Effector memory CD4-positive, alpha-beta T cell (primary cell): ENCODE results near the gene CDH4.

Source experiments
- DNase-seq, 3 donors: peaks; one replicate each; pipeline ENCODE4 v3.0.0-alpha.2; 2020
- H3K27ac ChIP-seq: 2 replicates; pipeline ENCODE4 v1.7.0; 2013; ENCODE audit warnings: mild to moderate bottlenecking, low read length, moderate library complexity; ENCODE audit not compliant: insufficient read depth, poor library complexity, severe bottlenecking
- H3K27me3 ChIP-seq: replicated peaks from 2 replicates; pipeline ENCODE4 v1.7.0; 2013; ENCODE audit warnings: mild to moderate bottlenecking, low read length; ENCODE audit not compliant: insufficient read depth, control insufficient read depth, poor library complexity, severe bottlenecking
- H3K36me3 ChIP-seq: 2 replicates; pipeline ENCODE4 v1.7.0; 2013; ENCODE audit warnings: mild to moderate bottlenecking, low read length, moderate library complexity; ENCODE audit not compliant: control insufficient read depth, insufficient read depth
- H3K4me1 ChIP-seq: 2 replicates; pipeline ENCODE4 v1.7.0; 2013; ENCODE audit warnings: low read length, mild to moderate bottlenecking; ENCODE audit not compliant: control insufficient read depth, insufficient read depth, poor library complexity, severe bottlenecking
- H3K4me3 ChIP-seq: 2 replicates; pipeline ENCODE4 v1.7.0; 2013; ENCODE audit warnings: low read length, low read depth, mild to moderate bottlenecking; ENCODE audit not compliant: insufficient read depth, poor library complexity, severe bottlenecking
- H3K9me3 ChIP-seq: 2 replicates; pipeline ENCODE4 v1.7.0; 2013; ENCODE audit warnings: mild to moderate bottlenecking, low read length, moderate library complexity; ENCODE audit not compliant: control insufficient read depth

Gene CDH4

DNA sequence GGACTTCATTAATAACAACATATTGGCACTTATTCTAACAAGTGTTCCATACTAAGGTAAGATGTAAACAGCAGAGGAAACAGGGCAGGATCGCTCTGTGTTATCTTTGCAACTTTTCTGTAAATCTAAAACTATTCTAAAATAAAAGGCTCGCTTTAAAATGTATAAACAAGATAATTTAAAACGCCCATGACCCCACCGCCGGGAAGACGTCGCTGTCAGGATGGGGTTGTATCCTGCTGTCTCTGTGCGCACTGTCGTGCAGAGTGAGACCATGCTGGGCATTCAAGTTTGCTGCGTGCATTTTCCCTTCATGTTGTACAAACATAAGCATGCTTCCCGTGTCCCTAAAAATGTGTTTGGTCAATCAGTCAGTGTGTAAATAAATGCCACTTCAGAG, 255.7 kb downstream of the CDH4 start:
- no peaks in the 10 kb centered on the region for H3K9me3 ChIP-seq
- H3K27ac ChIP-seq: no peak overlapping the region
- DNase-seq: no peak
- no peaks in the 10 kb centered on the region for H3K27me3 ChIP-seq
- H3K36me3 ChIP-seq: no peaks in the 10 kb centered on the region
- H3K4me1 ChIP-seq: no peaks in the 10 kb centered on the region
- no peak overlapping the region for H3K4me3 ChIP-seq

DNA sequence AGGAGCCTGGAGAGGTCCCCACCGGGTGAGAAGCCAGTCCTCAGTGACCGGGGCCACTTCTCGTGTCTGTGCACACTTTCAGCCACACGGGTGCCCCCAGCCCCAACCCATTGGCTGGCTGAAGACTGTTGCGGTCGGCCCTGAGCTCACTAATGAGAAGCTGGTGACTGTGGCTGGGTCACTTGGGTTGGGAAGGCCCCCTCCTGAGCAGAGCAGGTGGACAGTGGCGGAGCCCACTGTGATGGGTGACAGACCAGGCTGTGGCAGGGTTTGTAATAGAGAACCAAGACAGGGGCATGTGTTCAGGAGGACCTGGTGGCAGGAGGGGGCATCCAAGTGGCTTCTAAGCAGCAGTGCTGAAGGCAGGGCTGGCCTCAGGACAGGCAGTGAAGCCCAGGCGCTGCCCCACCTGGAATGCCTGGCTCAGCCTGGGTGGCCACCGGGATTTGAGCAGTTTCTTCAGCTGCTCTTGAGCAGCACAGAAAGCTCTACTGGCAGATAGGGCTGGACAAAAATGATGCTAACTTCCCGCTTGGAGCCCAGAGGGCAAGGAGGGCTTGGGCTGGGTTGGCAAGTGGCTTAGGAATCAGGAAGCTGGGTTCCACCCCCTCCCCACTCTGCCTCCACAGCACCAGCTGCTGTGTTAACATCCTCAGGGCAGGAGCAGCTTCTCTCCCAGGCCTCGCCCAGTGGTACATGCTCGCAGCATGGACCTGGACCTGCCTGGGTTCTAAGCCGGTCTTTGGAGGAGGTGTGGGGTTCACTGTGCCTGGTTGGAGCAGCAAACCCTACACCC, 256.4 kb downstream of the CDH4 start:
- no peaks in the 10 kb centered on the region for H3K9me3 ChIP-seq
- no peaks in the 10 kb centered on the region for H3K4me1 ChIP-seq
- no peak for DNase-seq
- H3K4me3 ChIP-seq: no peak overlapping the region
- no peak overlapping the region for H3K27ac ChIP-seq
- H3K27me3 ChIP-seq: no peaks in the 10 kb centered on the region
- H3K36me3 ChIP-seq: no peaks in the 10 kb centered on the region

DNA sequence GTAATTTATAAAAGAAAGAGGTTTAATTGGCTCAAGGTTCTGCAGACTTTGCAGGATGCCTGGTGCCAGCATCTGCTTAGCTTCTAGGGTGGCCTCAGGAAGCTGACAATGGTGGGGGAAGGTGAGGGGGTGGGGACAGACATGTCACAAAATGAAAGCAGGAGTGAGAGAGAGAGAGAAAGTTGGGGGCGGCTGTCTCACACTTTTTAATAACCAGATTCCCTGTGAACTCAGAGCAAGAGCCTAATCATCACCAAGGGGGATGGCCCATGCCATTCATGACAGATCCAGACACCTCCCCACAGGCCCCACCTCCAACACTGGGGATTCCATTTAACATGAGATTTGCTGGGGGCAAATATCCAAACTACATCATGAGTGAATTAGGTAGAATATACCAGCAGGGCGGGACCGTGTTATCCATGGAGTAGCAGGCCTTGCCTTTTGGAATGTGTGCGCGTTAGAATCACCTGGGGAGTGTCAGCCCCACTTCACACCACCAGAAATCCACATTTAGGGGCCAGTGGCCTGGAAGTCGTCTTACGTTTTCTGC, 258.8 kb downstream of the CDH4 start:
- Histone ChIP-seq H3K4me1 (no peaks in the 10 kb centered on the region), H3K27ac (no peak overlapping the region), H3K27me3 (no peaks in the 10 kb centered on the region), H3K9me3 (no peaks in the 10 kb centered on the region), H3K4me3 (no peak overlapping the region), H3K36me3 (no peaks in the 10 kb centered on the region)
- no peak for DNase-seq

DNA sequence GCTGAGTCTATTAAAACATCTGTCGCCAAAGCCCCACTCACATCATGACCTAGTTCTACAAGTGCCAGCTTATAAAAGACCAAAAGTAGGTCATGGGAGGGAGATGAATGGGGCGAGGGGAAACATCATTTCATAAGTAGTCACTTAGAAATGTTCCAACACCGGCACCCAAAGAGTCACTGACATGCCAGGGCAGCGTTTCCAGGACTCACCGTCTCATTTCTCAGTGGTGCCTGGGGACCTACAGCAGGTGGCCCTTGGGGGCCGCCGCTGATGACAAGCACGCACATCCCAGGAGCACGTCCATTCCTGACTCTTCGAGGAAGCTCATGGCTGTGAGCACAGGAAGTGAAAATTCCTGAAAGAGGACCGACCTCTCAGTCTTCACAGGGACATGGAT, 260.4 kb downstream of the CDH4 start:
- Histone ChIP-seq H3K4me1 (no peaks in the 10 kb centered on the region), H3K4me3 (no peak overlapping the region), H3K27ac (no peak overlapping the region), H3K36me3 (no peaks in the 10 kb centered on the region), H3K9me3 (no peaks in the 10 kb centered on the region), H3K27me3 (no peaks in the 10 kb centered on the region)
- DNase-seq: no peak

DNA sequence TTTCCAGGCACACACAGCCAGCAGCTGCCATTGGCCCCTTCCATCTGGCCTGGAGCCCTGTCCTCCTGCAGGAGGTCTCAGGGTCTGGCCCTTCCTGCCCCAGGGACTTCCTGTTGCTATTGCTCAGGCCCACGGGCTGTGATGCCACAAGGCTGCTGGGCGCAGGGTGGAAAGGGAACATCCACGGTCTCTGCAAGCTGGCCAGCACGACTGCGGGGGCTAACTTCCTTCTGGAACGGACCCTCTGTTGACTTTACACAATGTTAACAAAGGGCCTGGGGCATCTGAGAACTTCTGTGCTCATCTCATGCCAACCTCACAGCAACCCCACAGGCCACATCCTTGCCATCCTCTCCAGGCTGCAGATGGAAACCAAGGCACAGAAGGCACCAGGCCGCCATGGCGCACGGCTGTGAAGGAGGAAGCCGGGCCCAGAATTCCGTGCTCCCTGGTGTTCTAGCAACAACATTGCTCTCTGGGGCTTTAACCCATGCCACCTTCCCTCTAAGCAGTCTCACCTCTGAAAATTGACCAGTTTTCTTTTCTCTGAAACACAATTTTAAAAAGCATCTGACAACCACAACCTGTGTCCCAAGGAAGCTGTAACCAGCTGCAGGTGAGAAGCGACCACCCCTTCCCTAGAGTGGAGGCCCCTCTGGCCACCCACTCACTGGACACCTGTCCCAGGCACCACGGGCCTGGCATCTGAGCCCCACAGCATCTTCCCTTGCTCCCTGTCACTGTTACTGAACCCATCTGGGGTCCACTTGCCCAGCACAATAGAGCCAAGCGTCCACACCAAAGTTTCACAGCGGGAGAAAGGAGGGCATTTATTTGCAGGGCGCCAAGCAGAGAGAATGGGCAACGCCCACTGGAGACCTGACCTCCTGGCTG, 261.3 kb downstream of the CDH4 start:
- H3K4me1 ChIP-seq: no peaks in the 10 kb centered on the region
- H3K4me3 ChIP-seq: no peak overlapping the region
- DNase-seq: no peak
- H3K27ac ChIP-seq: no peak overlapping the region
- H3K27me3 ChIP-seq: no peaks in the 10 kb centered on the region
- no peaks in the 10 kb centered on the region for H3K9me3 ChIP-seq
- no peaks in the 10 kb centered on the region for H3K36me3 ChIP-seq

DNA sequence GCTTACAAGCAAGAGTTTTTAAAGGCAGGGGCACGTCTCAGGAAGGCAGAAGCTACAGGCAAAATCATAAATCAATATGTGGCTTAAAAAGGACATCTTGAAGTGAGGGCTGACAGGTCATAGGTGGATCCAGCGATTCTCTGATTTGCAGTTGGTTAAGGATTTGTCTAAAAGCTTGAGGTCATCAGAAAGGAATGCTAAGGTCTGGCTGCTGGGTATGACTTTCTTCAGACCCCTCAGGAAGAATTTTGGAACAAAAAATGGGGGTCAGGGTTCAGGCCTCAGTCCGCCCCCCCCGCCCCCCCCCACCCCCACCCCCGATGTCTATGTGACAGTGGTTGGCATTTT, 261.9 kb downstream of the CDH4 start:
- no peak overlapping the region for H3K27ac ChIP-seq
- H3K4me3 ChIP-seq: no peak overlapping the region
- H3K9me3 ChIP-seq: no peaks in the 10 kb centered on the region
- H3K4me1 ChIP-seq: no peaks in the 10 kb centered on the region
- H3K36me3 ChIP-seq: no peaks in the 10 kb centered on the region
- no peaks in the 10 kb centered on the region for H3K27me3 ChIP-seq
- DNase-seq: no peak

DNA sequence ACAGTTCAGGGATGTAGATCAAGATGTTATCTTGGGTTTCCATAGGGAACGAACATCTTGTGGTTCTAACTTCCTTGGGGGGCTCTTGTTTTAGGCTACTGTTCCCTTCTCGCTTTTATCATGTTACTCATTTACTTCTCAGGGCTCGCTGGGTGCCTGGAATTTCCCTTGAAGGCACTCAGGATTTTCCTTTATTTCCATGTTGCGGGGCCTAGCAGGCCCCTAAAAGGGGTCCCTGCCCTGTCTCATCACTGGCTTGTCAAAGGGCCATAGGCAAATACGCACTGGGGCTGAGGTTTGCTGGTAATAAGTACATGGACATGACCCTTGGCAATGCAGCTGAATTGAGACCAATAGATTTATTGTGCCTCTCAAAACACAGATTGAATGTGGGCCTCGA, 262.3 kb downstream of the CDH4 start:
- no peak overlapping the region for H3K4me3 ChIP-seq
- no peak overlapping the region for H3K27ac ChIP-seq
- no peak for DNase-seq
- H3K9me3 ChIP-seq: no peaks in the 10 kb centered on the region
- H3K27me3 ChIP-seq: no peaks in the 10 kb centered on the region
- H3K4me1 ChIP-seq: no peaks in the 10 kb centered on the region
- no peaks in the 10 kb centered on the region for H3K36me3 ChIP-seq

DNA sequence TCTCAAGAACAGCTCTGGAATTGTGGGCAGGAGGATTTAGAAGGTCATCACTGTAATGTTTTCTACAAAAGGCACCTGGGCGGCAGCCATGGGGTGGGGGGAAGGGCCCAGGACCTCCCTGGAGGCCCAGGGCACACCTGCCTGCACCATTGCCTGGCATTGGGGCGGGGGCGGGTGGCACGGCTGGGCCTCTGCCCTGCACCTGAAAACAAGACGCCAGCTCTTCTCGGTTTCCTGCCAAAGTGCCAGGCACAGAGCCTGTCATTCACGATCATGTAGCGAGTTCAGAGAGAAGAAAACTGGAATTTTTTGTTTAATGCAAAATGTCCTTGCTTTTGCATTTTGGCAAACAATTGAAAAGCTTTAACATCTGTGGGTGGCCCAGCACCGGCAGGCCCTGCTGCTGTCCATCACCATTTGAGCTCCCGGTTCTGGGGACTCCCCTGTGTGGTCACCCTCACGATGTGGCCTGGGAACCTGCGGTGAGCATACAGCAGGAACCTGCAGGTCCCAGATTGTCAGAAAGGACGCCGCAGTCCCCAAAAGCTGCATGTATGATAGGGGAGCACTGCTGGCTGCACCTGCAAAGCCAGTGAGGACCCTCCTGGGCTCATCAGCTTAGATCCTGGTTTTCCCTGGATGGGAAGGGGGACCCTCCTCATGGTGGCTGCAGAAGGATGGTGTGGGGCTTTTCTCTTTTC, 262.9 kb downstream of the CDH4 start:
- no peaks in the 10 kb centered on the region for H3K36me3 ChIP-seq
- no peak overlapping the region for H3K4me3 ChIP-seq
- no peak overlapping the region for H3K27ac ChIP-seq
- no peaks in the 10 kb centered on the region for H3K27me3 ChIP-seq
- no peaks in the 10 kb centered on the region for H3K4me1 ChIP-seq
- no peak for DNase-seq
- no peaks in the 10 kb centered on the region for H3K9me3 ChIP-seq

DNA sequence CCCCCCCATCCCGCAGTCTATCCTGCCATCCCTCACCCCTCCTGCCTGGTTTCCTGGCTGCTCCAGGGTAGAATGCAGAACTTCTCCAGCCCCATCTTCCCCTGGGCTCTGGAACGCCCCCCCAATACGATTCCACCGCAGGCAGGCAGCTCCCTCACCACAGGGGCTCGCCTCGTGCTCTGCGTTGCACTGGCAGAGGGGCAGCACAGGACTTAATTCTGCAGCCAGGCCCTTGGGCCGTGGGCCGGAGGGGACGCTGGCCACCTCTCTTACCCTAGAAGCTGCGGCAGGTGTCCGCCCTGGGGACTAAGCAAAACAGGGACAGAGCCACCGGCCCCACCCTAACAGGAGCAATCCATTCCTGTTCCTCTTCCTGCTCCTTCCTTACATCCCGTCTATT, 263.9 kb downstream of the CDH4 start:
- H3K27ac ChIP-seq: no peak overlapping the region
- no peaks in the 10 kb centered on the region for H3K36me3 ChIP-seq
- peaks cover under 1% of the 10 kb centered on the region for H3K27me3 ChIP-seq
- H3K4me1 ChIP-seq: no peaks in the 10 kb centered on the region
- no peaks in the 10 kb centered on the region for H3K9me3 ChIP-seq
- DNase-seq: no peak
- no peak overlapping the region for H3K4me3 ChIP-seq
